ENCODE data around the gene WDR26.

DNA sequence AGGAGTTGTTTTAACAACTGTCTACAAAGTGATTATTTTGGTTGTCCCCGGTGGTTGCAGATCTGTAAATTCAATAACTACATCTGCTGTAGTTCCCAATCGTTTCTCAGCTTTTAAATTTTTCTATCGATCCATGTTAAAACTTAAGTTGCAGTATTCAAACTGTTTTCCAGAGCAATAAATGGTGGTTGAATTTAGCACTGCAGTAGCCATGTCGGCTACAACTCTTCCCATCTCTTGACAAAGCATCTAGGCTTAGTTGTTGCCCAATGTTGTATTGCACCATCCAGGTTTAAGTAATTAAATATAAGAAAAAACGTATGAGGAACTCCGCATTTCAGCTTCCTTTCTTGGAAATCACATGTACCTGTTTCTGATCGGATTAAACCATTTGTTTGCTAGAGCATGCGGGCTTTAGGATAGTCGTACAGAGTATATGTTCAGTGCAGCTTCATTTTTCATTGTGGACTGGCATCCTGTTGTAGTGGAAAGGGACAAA, 76.9 kb downstream of the WDR26 start:
- TF ChIP-seq, protein P1, sequence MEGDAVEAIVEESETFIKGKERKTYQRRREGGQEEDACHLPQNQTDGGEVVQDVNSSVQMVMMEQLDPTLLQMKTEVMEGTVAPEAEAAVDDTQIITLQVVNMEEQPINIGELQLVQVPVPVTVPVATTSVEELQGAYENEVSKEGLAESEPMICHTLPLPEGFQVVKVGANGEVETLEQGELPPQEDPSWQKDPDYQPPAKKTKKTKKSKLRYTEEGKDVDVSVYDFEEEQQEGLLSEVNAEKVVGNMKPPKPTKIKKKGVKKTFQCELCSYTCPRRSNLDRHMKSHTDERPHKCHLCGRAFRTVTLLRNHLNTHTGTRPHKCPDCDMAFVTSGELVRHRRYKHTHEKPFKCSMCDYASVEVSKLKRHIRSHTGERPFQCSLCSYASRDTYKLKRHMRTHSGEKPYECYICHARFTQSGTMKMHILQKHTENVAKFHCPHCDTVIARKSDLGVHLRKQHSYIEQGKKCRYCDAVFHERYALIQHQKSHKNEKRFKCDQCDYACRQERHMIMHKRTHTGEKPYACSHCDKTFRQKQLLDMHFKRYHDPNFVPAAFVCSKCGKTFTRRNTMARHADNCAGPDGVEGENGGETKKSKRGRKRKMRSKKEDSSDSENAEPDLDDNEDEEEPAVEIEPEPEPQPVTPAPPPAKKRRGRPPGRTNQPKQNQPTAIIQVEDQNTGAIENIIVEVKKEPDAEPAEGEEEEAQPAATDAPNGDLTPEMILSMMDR (IDR thresholded peaks at IDR 0.05): no peak
- TF ChIP-seq POLR2A (IDR thresholded peaks at IDR 0.05): no peak
